Central memory CD8-positive, alpha-beta T cell (primary cell): ENCODE measurements around the gene MIDN.

Experiments used
- ATAC-seq: fragments of 150-1000 bp; cut with Tn5 transposase; replicated peaks from 2 replicates; pipeline ENCODE4 v1.10.0; 2022; ENCODE audit warnings: mild to moderate bottlenecking, moderate FRiP score, moderate number of reproducible peaks; ENCODE audit not compliant: poor library complexity, severe bottlenecking; ENCODE audit errors: extremely low read depth
- DNase-seq, 2 donors: peaks; one replicate each; pipeline ENCODE4 v3.0.0; 2021; ENCODE audit warnings: low spot score in 2 of 2
- H3K27ac Mint-ChIP-seq: one replicate; pipeline ENCODE4 v1.8.0; 2022; ENCODE audit warnings: low read depth, mild to moderate bottlenecking, moderate library complexity, mixed read lengths
- H3K27me3 Mint-ChIP-seq: one replicate; pipeline ENCODE4 v1.8.0; 2022; ENCODE audit warnings: mixed read lengths
- H3K36me3 Mint-ChIP-seq: one replicate; pipeline ENCODE4 v1.8.0; 2022; ENCODE audit warnings: mild to moderate bottlenecking, moderate library complexity, mixed read lengths; ENCODE audit not compliant: insufficient read depth
- H3K4me1 Mint-ChIP-seq: one replicate; pipeline ENCODE4 v1.8.0; 2022; ENCODE audit warnings: mixed read lengths
- H3K4me3 Mint-ChIP-seq: one replicate; pipeline ENCODE4 v1.8.0; 2022; ENCODE audit warnings: mild to moderate bottlenecking, moderate library complexity, mixed read lengths
- H3K9me3 Mint-ChIP-seq: one replicate; pipeline ENCODE4 v1.8.0; 2022; ENCODE audit warnings: mixed read lengths

MIDN gene

DNA sequence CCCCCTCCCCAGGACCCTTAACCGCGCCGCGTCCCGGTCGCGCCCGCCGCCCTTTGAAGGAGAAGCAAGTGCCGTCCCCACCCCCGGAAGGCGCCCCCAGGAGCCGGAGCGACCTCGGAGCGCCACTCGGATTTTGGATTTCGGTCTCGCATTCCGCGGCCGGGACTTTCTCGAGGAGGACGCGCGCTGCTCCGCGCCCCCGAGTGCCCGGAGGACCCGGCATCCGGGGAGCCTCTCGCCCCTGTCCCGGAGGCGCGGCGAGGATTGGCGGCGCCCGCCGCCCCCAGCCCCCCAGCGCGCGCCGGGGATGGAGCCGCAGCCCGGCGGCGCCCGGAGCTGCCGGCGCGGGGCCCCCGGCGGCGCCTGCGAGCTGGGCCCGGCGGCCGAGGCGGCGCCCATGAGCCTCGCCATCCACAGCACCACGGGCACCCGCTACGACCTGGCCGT, 1.6 kb downstream of the MIDN start:
- H3K27ac Mint-ChIP-seq = peak overlapping the region; percentile 88
- peaks cover 13% of the 10 kb centered on the region for H3K4me1 Mint-ChIP-seq
- no peak for ATAC-seq
- H3K36me3 Mint-ChIP-seq = peaks cover 52% of the 10 kb centered on the region
- H3K9me3 Mint-ChIP-seq = no peaks in the 10 kb centered on the region
- H3K27me3 Mint-ChIP-seq = no peaks in the 10 kb centered on the region
- H3K4me3 Mint-ChIP-seq = peak overlapping the region; percentile 94
- DNase-seq = no peak

DNA sequence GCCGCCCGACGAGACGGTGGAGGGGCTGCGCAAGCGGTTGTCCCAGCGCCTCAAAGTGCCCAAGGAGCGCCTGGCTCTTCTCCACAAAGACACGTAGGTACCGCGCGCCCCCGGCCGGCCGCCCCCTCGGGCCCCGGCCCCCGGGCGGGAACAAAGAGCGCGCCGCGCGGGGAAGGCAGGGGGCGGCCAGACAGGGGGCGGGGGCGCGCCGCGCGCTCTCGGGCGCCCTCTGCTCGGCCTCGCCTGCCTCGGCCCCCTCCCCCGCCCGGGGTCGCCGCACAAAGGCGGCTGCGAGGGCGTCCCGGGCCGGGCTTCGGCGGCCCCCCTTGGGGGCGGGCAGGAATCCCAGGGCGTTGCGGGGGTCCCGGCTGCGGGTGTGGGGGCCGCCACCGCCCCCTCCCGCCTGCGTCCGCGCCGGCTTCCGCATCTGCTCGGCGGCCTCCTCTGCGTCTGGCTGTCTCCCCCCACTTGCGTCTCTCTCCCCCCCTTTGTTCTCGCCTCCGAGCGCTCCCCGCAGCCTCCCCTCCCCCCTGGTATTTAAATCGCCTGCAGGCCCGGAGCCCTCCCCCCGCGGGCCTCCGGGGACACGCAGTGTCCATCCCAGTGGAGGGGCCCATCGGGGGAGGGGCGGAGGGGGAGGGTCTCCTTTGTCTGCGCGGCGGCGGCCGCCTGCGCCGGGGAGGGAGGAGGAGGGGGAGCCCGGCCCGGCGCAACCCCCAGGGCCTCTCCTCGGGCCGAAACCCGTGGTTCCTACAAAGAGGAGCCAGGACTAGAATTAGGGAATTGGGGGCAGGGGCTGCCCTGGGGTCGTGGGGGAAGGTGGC, 2.3 kb downstream of the MIDN start:
- Mint-ChIP-seq H3K4me1 (peaks cover 13% of the 10 kb centered on the region), H3K9me3 (no peaks in the 10 kb centered on the region), H3K4me3 (peak overlapping the region; percentile 94), H3K27me3 (no peaks in the 10 kb centered on the region), H3K36me3 (peaks cover 59% of the 10 kb centered on the region), H3K27ac (peak overlapping the region; percentile 93)
- DNase-seq (peak in 1 of 2 donors; percentile 60), ATAC-seq (peak; percentile 6)

DNA sequence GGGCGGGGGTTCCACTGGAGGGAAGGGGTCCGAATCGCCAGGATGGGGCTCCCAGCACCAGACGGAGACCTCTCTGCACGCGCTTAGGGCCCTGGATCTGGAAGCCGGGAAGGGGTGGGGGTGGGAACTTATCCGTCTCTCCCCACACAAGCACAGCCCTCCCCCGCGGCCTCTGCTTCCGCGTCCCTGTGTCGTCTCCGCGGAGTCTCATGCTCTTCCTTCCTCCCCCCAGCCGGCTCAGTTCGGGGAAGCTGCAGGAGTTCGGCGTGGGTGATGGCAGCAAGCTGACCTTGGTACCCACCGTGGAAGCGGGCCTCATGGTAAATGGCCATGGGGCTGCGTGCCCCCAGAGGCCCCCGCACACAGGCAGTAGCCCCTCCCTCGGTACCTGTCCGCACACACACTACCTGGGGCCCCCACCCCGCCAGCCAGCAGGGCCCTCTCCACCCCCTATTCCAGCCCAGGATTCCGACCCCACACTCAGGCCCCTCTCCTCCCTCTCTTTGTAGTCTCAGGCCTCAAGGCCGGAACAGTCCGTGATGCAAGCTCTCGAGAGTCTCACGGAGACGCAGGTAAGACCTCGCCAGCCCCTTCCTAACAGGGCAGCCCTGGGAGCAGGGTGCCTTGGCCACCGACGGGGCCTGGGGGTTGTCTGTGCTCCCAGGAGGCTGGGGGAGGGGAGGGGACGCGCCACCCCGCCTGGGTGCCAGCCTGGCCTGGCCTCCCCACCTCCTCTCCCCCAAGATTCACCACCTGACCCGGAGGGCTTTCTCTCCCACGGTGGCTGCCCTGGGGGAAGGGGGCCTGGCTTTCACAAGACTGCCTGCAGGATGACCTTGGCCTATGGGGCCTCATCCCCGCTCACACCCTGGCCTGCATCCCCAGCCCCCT, 3.2 kb downstream of the MIDN start:
- DNase-seq (peak in 1 of 2 donors; percentile 58), ATAC-seq (peak; percentile 4)

DNA sequence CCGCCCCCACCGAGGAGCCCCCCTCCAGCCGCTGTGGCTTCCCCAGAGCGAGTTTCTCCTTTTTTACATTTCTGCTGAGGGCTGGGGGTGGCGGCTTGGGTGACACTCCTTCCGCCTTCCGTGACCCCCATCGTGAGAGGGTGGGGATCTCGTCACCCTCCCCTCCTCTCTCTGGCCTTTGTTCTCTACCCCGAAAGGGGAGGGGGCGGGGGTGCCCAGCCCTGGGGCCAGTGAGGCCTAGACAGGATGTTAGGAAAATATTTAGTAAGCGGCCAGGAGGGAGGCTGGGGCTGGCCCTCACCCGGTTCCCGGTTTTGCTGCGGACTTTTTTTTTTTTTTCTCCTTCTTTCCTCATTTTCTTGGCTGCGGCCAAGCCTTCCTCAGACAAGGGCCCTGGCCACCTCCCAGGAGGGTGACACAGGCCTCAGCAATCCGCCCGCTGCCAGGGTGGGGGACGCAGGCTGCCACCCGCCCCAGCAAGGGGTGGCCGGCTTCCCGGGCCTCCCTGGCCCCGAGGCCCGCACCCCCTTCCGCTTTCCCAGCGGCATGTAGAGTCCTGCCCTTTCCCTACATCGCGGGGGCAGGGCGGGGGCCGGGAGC, 3.9 kb downstream of the MIDN start:
- DNase-seq = peak; percentile 53 to 69
- Mint-ChIP-seq H3K4me1 (peaks cover 15% of the 10 kb centered on the region), H3K4me3 (peak overlapping the region; percentile 94), H3K27me3 (no peaks in the 10 kb centered on the region), H3K9me3 (no peaks in the 10 kb centered on the region), H3K36me3 (peaks cover 67% of the 10 kb centered on the region), H3K27ac (peak overlapping the region; percentile 93)
- ATAC-seq = peak; percentile 6

More for the DNA sequence above, 3.2 kb downstream of the MIDN start:
- H3K36me3 Mint-ChIP-seq = peaks cover 68% of the 10 kb centered on the region
- H3K4me1 Mint-ChIP-seq = peaks cover 13% of the 10 kb centered on the region
- H3K4me3 Mint-ChIP-seq = peak overlapping the region; percentile 94
- peak overlapping the region; percentile 93 for H3K27ac Mint-ChIP-seq
- no peaks in the 10 kb centered on the region for H3K9me3 Mint-ChIP-seq
- no peaks in the 10 kb centered on the region for H3K27me3 Mint-ChIP-seq

DNA sequence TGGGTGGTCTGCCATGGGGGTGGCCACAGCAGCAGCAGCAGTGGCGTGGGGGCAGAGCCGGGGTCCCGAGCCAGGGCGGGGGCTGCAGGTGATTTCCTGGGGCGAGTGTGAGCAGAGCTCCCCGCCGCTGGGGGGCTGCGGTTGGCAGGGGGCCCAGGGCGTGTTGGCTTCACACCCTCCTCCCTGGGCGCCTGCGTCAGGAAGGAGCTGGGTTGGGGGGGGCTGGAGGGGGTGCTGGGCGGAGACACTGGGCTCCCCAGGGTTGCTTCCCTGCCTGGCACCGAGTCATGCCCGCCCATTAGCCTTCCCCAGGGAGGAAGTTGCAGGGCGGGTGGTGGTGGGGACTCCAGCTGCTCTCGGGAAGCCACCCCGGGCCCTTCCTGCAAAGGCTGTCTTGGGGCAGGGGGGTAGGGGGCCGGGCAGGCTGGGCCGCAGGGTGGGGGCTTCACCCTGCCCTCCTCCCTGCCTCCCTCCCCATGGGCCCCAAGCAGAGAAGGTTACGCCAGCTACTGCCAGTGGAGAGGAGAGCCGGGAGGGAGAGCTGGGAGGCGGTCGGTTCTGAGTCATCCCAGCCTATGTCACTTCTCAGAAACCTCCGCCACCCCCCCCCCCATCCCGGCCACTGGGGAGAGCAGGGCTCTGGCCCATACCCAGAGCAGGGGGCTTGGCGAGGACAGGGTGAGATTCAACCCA, 4.6 kb downstream of the MIDN start:
- Mint-ChIP-seq H3K36me3 (peaks cover 73% of the 10 kb centered on the region), H3K4me1 (peaks cover 21% of the 10 kb centered on the region), H3K27ac (peak overlapping the region; percentile 93), H3K4me3 (peak overlapping the region; percentile 94), H3K27me3 (no peaks in the 10 kb centered on the region), H3K9me3 (no peaks in the 10 kb centered on the region)
- DNase-seq (peak; percentile 57 to 80), ATAC-seq (peak; percentile 31)

DNA sequence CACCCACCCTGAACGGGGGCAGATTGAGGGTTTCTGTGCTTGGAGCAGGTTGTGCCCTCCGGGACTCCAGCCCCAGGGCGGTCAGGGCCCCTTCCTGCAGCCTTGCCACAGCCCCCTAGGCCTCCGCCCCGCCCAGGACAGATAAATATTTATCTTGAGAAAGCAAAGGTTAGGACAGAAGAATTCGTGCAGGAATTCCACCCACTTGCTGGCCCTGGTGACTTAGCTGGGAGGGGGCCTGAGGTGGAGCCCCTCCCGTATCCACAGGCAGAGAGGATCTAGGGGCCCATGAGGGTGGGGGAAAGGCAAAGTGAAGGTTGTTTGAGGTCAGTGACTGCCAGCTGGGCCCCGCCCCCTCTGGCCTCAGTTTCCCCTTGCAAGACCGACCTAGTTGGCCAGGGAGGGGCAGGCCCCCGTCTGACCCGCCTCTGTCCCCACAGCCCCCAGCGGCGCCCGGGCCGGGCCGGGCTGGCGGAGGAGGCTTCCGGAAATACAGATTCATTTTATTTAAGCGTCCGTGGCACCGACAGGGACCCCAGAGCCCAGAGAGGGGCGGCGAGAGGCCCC, 5.2 kb downstream of the MIDN start:
- Mint-ChIP-seq H3K36me3 (peaks cover 77% of the 10 kb centered on the region), H3K4me3 (peak overlapping the region; percentile 94), H3K9me3 (no peaks in the 10 kb centered on the region), H3K27ac (peak overlapping the region; percentile 93), H3K27me3 (no peaks in the 10 kb centered on the region), H3K4me1 (peaks cover 25% of the 10 kb centered on the region)
- DNase-seq (no peak), ATAC-seq (no peak)

DNA sequence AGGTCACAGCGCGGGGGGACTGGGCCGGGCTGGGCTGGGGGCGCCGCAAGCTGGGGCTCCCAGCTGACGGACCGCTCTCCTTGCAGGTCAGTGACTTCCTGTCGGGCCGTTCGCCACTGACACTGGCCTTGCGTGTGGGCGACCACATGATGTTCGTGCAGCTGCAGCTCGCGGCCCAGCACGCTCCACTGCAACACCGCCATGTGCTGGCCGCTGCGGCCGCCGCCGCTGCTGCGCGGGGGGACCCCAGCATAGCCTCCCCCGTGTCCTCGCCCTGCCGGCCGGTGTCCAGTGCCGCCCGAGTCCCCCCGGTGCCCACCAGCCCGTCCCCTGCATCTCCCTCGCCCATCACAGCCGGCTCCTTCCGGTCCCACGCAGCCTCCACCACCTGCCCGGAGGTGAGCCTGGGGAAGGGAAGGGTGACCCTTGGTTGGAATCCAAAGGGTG, 5.7 kb downstream of the MIDN start:
- Mint-ChIP-seq H3K9me3 (no peaks in the 10 kb centered on the region), H3K36me3 (peaks cover 79% of the 10 kb centered on the region), H3K27me3 (no peaks in the 10 kb centered on the region), H3K4me1 (peaks cover 29% of the 10 kb centered on the region), H3K27ac (no peak overlapping the region), H3K4me3 (peak overlapping the region; percentile 50)
- DNase-seq (no peak), ATAC-seq (no peak)

DNA sequence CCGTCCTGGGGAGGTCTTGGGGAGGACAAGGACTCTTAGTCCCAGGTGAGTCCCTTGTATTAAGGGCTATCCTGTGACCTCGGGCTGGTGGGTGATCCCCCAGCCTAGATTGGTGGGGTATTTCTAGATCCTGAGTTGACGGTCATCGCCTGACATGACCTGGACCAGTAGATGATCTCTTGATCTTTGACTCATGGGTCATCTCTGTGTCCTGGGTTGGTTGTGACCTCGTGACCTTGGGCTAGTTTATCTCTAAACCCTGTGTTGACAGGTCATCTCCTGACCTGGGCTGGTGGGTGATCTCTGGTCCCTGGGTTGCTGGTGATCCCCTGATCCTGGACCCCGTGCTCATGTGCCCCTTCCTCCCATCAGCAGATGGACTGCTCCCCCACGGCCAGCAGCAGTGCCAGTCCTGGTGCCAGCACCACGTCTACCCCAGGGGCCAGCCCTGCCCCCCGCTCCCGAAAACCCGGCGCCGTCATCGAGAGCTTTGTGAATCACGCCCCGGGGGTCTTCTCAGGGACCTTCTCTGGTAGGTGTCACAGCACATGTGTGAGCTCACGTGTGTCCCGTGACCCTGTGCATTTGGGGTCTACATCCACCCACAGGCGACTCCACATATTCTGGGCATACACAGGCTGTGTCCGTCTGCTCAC, 6.3 kb downstream of the MIDN start:
- Mint-ChIP-seq H3K4me3 (peak overlapping the region; percentile 50), H3K9me3 (no peaks in the 10 kb centered on the region), H3K27ac (peak overlapping the region; percentile 44), H3K36me3 (peaks cover 83% of the 10 kb centered on the region), H3K4me1 (peaks cover 35% of the 10 kb centered on the region), H3K27me3 (no peaks in the 10 kb centered on the region)
- ATAC-seq (no peak), DNase-seq (no peak)

DNA sequence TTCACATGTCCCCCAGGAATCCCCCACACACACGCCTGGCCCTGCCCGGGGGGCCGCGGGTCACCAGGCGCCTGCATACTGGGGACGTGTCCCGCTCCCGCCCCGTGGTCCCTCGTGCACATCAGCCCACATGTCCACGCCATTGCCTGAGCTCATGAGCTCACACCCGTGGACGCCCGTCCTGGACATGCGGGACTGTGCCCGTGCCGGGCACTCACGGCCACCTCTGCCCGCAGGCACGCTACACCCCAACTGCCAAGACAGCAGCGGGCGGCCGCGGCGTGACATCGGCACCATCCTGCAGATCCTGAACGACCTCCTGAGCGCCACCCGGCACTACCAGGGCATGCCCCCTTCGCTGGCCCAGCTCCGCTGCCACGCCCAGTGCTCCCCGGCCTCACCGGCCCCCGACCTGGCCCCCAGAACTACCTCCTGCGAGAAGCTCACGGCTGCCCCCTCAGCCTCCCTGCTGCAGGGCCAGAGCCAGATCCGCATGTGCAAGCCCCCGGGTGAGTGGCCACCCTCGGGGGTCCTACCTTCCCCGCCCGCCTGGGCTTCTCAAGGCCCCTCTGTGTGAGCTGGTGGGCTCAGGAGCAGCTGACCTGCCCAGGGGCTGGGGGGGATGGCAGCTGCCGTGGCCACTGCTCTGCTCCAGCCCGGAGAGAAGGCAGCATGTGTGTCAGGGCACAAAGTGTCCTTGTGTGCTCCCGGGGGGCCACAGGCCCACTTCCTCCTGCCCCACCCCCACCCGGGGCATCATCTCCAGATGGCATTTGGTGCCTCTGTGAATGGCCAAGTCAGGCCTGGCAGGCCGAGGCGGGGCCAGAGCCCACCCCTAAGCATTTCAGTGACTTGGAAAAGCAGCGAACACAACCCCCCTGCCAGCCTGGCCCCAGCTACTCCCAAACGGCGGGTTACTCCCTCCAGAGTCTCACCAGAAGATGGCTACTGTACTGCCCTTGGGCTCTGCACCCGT, 7.1 kb downstream of the MIDN start:
- DNase-seq (no peak), ATAC-seq (no peak)
- Mint-ChIP-seq H3K4me3 (peak overlapping the region; percentile 50), H3K4me1 (peaks cover 39% of the 10 kb centered on the region), H3K27me3 (no peaks in the 10 kb centered on the region), H3K36me3 (peaks cover 85% of the 10 kb centered on the region), H3K27ac (peak overlapping the region; percentile 44), H3K9me3 (no peaks in the 10 kb centered on the region)

DNA sequence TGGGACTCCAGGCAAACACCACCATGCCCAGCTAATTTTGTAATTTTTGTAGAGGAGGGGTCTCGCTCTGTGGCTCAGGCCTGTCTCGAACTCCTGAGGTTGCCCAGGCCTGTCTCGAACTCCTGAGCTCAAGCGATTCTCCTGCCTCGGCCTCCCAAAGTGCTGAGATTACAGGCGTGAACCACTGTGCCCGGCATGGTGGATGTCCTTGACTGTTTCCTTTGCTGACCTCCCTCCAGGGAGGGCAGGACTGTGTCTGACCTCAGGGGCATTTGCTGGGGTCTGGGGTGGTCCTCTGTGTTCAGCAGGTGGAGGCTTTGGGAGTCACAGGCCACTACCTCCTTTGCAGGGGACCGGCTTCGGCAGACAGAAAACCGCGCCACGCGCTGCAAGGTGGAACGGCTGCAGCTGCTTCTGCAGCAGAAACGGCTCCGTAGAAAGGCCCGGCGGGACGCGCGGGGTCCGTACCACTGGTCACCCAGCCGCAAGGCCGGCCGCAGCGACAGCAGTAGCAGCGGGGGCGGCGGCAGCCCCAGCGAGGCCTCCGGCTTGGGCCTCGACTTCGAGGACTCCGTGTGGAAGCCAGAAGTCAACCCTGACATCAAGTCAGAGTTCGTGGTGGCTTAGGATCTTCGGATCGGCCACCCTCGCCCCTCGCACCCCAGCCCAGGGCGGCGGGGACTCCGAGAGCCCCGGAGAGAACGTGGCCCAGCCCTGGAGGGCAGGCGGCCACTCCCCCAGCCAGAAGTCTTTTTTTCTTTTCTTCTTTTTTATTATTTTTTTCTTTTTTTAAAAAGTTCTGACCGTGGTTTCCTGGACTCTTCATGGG, 8.5 kb downstream of the MIDN start:
- peaks cover 85% of the 10 kb centered on the region for H3K36me3 Mint-ChIP-seq
- H3K9me3 Mint-ChIP-seq = no peaks in the 10 kb centered on the region
- ATAC-seq = no peak
- H3K4me1 Mint-ChIP-seq = peaks cover 41% of the 10 kb centered on the region
- H3K27me3 Mint-ChIP-seq = no peaks in the 10 kb centered on the region
- peak overlapping the region; percentile 100 for H3K27ac Mint-ChIP-seq
- peak overlapping the region; percentile 95 for H3K4me3 Mint-ChIP-seq
- DNase-seq = no peak
